GM12874 (cell line): ENCODE measurements around the gene GALNT18.

Experiments used
- TF ChIP-seq, protein P1 (sequence below): IDR thresholded peaks from 2 replicates; pipeline ENCODE4 v1.5.1; 2011; ENCODE audit warnings: low read depth, mild to moderate bottlenecking, control low read depth, low read length, moderate library complexity; ENCODE audit not compliant: insufficient read depth

GALNT18 gene

GRCh38 chr11:11572386-11572785 is 49.4 kb downstream of the GALNT18 start:
- TF ChIP-seq, protein P1, sequence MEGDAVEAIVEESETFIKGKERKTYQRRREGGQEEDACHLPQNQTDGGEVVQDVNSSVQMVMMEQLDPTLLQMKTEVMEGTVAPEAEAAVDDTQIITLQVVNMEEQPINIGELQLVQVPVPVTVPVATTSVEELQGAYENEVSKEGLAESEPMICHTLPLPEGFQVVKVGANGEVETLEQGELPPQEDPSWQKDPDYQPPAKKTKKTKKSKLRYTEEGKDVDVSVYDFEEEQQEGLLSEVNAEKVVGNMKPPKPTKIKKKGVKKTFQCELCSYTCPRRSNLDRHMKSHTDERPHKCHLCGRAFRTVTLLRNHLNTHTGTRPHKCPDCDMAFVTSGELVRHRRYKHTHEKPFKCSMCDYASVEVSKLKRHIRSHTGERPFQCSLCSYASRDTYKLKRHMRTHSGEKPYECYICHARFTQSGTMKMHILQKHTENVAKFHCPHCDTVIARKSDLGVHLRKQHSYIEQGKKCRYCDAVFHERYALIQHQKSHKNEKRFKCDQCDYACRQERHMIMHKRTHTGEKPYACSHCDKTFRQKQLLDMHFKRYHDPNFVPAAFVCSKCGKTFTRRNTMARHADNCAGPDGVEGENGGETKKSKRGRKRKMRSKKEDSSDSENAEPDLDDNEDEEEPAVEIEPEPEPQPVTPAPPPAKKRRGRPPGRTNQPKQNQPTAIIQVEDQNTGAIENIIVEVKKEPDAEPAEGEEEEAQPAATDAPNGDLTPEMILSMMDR: no peak

DNA sequence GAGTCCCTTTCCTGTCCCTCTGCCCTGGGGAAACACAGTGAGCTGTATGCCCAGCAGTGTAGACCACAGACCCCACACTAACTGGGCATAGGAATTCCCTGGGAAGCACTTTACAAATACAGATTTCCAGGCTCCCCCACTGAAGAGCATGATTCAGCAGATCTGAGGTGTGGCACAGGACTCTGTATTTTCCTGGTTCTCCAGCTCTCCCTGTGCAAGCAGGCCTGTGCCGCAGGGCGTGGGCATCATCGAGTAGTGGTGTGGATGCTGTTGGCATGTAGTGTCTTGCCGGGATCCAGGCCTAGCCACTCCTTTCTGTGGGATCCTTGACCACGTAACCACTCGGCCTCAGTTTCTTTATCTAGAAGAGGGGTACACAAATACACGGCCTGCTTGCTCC is 49.9 kb downstream of the GALNT18 start:
- TF ChIP-seq, protein P1: no peak

DNA sequence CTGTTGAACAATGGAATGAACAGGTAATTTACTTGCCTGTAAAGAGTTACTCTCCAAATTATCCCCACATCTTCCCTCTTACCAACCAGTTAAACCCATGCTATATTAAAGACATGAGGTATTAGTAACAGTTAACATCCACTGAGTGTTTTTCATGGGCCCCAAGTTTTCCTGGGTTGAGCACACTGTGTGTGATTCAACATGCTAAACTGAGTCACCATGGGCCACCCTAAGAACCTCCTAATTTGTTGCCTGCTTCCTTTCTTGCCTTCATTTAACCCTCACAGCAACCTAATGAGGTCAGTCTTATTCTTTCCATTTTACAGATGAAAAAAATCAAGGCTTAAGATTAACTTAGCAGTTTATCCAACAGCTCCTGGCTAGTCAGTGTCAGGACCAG is 51.0 kb downstream of the GALNT18 start:
- TF ChIP-seq, protein P1: no peak

GRCh38 chr11:11569936-11570491 is 51.8 kb downstream of the GALNT18 start:
- TF ChIP-seq, protein P1: no peak

GRCh38 chr11:11568651-11569229 is 53.1 kb downstream of the GALNT18 start:
- TF ChIP-seq, protein P1: no peak

DNA sequence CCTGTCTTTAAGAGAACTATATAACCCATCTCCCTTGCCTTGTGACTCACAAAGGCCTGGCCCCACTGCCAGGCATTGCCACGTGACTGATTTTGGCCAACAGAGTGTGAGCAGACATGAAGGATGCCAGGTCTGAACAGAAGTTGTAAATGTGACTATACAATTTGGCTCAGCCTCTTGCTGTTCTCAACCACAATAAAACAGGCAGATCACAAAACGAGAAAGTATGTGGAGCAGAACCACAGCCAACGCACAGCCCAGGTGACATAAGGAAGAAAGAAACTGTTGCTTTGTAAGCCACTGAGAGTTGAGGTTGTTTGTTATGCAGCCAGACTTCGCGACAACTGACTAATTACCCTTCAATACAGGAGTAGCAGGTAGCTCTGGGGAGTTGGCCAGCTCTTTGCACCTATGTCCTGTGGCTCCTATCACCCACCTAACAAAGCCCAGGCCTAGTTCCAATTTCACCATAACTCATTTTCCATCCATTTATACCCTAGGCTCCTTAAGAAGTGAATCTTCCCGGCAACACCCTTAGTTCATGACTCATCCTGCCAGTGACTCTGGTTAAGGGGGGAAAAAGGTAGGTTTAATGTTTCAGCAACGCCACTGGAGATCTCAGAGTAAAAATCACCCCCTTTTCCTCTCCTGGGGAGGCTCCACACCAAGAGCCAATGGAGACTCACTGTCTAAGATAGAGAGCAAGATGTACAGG is 53.7 kb downstream of the GALNT18 start:
- TF ChIP-seq, protein P1: no peak

DNA sequence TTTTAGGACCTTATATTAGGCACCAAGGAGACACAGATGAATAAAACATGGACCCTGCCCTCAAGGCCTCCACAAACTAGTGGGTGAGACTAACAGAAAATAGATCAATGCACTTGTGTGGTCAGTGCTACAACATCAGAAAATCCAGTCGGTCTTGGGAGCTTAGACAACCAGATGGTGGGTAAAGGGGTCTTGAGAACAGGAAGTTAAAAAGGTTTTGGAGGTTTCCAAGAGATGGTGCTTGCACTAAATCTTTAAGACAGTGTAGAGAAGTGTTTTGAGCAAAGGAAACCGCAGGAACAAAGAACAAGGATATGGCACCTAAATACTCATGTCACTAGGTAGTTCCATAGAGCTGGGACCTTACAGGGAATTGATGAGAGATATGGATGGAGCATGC is 56.2 kb downstream of the GALNT18 start:
- TF ChIP-seq, protein P1: no peak
